ENCODE measurements around the gene CUL1.

The CUL1 gene

GRCh38 chr7:148804343-148805235 is 105.9 kb downstream of the CUL1 start:
- no peak for TF ChIP-seq POLR2A (IDR thresholded peaks at IDR 0.05; ENCODE audit: low read depth, low read length)
- no peak for FAIRE-seq
- DNase-seq (ENCODE audit: insufficient read length, low spot score) = no peak

- no peak for DNase-seq (ENCODE audit: insufficient read length, low spot score)
- no peak for TF ChIP-seq POLR2A (IDR thresholded peaks at IDR 0.05; ENCODE audit: low read depth, low read length)
- FAIRE-seq = no peak
Observed at GRCh38 chr7:148806187-148806586, 107.5 kb downstream of the CUL1 start.

DNA sequence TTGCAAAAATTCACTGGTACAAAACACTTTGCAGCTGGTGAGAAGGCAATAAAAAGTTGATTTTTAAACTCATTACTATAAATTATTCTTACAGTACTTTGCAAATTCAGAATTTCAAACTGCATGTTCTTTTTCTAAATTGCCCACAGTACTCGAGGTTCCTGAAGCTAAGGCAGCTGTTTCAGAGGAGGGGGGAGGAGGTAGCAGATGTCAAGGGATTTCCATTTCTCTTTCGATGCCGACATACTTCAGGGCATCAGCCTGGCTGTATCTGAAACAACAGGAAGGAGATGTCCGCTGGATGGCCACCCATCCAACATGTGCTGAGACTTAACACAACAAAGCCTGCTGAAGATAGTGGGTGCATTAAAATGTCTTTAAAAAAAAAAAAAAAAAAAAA is 108.7 kb downstream of the CUL1 start:
- no peak for FAIRE-seq
- TF ChIP-seq POLR2A (IDR thresholded peaks at IDR 0.05; ENCODE audit: low read depth, low read length) = no peak

DNA sequence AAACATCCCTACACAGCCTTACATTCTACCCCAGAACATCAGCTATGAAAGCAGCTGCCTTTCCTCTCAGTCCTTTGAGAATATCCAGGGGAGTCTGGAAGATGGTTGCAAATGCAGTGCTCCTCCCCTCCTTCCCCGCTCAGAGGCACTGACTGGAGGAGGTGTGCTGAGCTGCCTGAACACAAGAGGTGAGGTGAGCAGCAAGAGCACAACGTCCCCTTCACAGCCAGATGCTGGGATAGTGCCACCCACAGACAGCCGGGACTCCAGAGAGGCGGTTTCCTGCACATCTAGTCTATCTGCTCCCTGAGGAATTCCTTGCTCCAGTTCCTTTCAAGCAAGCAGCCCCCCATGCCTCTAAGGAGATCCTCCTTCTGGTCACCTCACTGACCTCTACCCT is 111.2 kb downstream of the CUL1 start:
- no peak for FAIRE-seq
- DNase-seq (ENCODE audit: insufficient read length, low spot score) = no peak
- TF ChIP-seq POLR2A (IDR thresholded peaks at IDR 0.05; ENCODE audit: low read depth, low read length) = no peak

More for the DNA sequence above, 108.7 kb downstream of the CUL1 start:
- no peak for DNase-seq (ENCODE audit: insufficient read length, low spot score)

- FAIRE-seq (no peak), DNase-seq (ENCODE audit: insufficient read length, low spot score) (no peak)
- TF ChIP-seq POLR2A (IDR thresholded peaks at IDR 0.05; ENCODE audit: low read depth, low read length) = no peak
Observed at GRCh38 chr7:148811892-148812291, 113.2 kb downstream of the CUL1 start.

- no peak for FAIRE-seq
- no peak for DNase-seq (ENCODE audit: insufficient read length, low spot score)
- TF ChIP-seq POLR2A (IDR thresholded peaks at IDR 0.05; ENCODE audit: low read depth, low read length) = no peak
Observed at GRCh38 chr7:148813890-148814289, 115.2 kb downstream of the CUL1 start.

DNA sequence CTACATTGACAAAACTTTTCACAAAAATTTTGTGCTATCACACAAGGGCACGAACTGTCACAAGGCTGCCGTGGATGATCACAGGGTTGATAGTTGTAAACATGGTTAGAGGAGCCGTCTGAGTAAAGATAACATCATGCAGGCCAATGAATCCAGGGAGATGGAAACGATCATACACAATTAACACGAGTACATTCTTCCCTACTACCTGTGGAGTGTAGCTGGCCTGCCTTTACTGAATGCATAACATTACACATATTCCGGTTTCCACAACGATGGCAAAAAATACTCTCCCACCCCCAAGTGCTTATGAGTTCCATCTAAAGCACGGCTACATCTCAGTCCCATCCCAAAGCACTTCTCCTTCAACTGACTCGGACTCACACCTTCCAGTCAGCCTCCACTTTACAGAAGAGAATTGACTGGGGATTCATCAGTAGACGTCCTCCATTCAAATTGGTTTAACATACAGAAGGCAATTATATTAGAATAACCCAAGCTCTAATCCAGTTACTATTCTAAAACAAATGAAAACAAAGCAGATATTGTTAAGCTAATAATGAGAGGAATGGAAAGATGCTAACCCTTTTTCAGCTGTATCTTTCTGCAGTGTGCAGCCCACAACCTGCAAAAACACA is 116.3 kb downstream of the CUL1 start:
- no peak for TF ChIP-seq POLR2A (IDR thresholded peaks at IDR 0.05; ENCODE audit: low read depth, low read length)
- DNase-seq (ENCODE audit: insufficient read length, low spot score) (no peak), FAIRE-seq (no peak)

- no peak for DNase-seq (ENCODE audit: insufficient read length, low spot score)
- TF ChIP-seq POLR2A (IDR thresholded peaks at IDR 0.05; ENCODE audit: low read depth, low read length) = no peak
- FAIRE-seq = no peak
Observed at GRCh38 chr7:148815612-148816011, 116.9 kb downstream of the CUL1 start.

DNA sequence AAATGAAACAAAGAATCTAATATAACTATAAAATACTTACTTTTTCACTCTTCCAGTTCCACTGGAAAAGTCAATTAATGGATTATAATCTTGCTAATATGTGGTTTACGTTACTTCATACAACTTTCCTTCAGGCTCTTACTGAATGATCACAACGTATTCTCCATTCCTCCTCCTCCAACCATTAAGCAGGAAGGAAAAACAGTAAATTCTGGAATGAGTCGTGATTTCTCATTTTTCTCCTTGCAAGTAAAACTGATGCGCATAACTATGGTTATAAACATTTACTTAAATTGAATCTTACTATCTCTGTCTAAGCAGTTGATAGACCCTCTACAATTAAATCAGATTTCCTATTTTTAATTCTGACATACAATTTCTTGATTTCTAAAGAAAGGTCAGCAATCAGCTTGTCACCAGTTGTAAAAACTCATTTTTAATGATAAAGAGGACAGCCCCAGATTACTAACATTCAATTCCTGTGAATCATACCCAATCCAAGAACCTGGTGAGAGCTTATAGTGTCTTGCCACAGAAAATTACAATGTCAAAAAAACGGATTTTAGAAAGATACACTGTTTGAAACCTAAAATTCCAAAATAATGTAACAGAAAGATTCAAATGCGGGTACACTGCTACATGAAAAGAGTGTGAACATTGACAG is 121.1 kb downstream of the CUL1 start:
- FAIRE-seq (no peak), DNase-seq (ENCODE audit: insufficient read length, low spot score) (peak; percentile 28)
- TF ChIP-seq POLR2A (IDR thresholded peaks at IDR 0.05; ENCODE audit: low read depth, low read length) = no peak

- no peak for DNase-seq (ENCODE audit: insufficient read length, low spot score)
- no peak for TF ChIP-seq POLR2A (IDR thresholded peaks at IDR 0.05; ENCODE audit: low read depth, low read length)
- no peak for FAIRE-seq
Observed at GRCh38 chr7:148821422-148821821, 122.7 kb downstream of the CUL1 start.

DNA sequence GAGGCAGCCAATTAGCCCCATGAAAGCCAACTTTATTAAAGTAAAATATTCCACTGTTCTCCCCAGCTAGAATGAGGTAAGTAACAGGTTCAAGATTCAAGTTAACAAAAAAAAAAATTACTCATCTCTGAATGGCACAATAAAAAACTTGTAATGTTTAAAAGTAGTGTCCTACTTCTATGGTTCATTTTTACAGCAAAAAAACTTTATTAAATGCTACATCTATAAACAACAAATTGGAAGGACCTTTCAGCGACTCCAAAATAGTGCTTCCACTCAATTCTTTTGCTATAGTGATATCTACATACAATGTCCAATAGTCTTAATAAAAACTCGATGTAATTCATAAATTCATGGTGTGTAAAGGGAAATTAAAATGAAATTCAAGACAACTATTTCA is 126.2 kb downstream of the CUL1 start:
- FAIRE-seq (no peak), DNase-seq (ENCODE audit: insufficient read length, low spot score) (no peak)
- TF ChIP-seq POLR2A (IDR thresholded peaks at IDR 0.05; ENCODE audit: low read depth, low read length) = no peak

GRCh38 chr7:148825338-148825737 is 126.6 kb downstream of the CUL1 start:
- no peak for TF ChIP-seq POLR2A (IDR thresholded peaks at IDR 0.05; ENCODE audit: low read depth, low read length)
- DNase-seq (ENCODE audit: insufficient read length, low spot score) (no peak), FAIRE-seq (no peak)

- FAIRE-seq = no peak
- no peak for DNase-seq (ENCODE audit: insufficient read length, low spot score)
- no peak for TF ChIP-seq POLR2A (IDR thresholded peaks at IDR 0.05; ENCODE audit: low read depth, low read length)
Observed at GRCh38 chr7:148828965-148829364, 130.3 kb downstream of the CUL1 start.

- FAIRE-seq (peak; percentile 48), DNase-seq (ENCODE audit: insufficient read length, low spot score) (no peak)
- no peak for TF ChIP-seq POLR2A (IDR thresholded peaks at IDR 0.05; ENCODE audit: low read depth, low read length)
Observed at GRCh38 chr7:148830897-148831692, 132.4 kb downstream of the CUL1 start.

Measured in H54 (cell line).